ENCODE results near the gene NUDC. TPM values are rescaled to one million over a fixed set of nuclear protein-coding genes. Genes with fewer than 3 reads are reported as not detected.

The NUDC gene
- total RNA-seq, 4 donors from 2014 or later, result 44.1 to 80.2 (median 55.9) TPM

GRCh38 chr1:26960625-26960966 is 39.1 kb downstream of the NUDC start:
- no peaks in the 10 kb centered on the region for H3K27me3 ChIP-seq
- H3K9me3 ChIP-seq, result no peaks in the 10 kb centered on the region
- H3K36me3 ChIP-seq, result no peaks in the 10 kb centered on the region
- DNase-seq, result no peak
- WGBS, 2 donors, result 8 to 17% methylated on average over 3 of the region's 3 CpGs
- TF ChIP-seq, protein P1, sequence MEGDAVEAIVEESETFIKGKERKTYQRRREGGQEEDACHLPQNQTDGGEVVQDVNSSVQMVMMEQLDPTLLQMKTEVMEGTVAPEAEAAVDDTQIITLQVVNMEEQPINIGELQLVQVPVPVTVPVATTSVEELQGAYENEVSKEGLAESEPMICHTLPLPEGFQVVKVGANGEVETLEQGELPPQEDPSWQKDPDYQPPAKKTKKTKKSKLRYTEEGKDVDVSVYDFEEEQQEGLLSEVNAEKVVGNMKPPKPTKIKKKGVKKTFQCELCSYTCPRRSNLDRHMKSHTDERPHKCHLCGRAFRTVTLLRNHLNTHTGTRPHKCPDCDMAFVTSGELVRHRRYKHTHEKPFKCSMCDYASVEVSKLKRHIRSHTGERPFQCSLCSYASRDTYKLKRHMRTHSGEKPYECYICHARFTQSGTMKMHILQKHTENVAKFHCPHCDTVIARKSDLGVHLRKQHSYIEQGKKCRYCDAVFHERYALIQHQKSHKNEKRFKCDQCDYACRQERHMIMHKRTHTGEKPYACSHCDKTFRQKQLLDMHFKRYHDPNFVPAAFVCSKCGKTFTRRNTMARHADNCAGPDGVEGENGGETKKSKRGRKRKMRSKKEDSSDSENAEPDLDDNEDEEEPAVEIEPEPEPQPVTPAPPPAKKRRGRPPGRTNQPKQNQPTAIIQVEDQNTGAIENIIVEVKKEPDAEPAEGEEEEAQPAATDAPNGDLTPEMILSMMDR (IDR thresholded peaks at IDR 0.05), result no peak
- TF ChIP-seq POLR2A (IDR thresholded peaks at IDR 0.05), result no peak
- H3K4me1 ChIP-seq, result peaks cover 16% of the 10 kb centered on the region in 2 donors
- H3K27ac ChIP-seq, result peak overlapping the region in 2 of 3 donors; percentile 12 to 51
- H3K4me3 ChIP-seq (replicated peaks in 1 of 3), result peak overlapping the region; percentile 70 to 98 (median 77)
- intact Hi-C loops (cut with DNase I), result no loop called here

DNA sequence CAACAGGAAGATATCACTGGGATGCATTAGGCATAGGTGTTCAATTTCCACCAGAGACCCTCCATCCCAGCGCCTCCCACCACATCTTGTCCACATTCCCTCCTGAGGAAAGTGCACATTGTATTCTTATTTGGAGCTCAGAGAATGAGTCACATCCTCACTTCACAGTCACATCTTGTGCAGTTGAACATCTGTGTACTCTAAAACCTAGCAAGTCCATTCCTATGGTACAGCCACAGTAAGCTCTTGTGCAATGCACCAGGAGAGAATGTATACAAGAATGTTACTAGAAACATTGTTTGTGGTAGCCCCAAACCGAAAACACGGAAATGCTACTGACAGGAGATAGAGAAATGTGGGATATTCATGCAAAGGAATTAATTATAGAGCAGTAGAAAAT is 40.3 kb downstream of the NUDC start:
- H3K27ac ChIP-seq, result no peak overlapping the region
- intact Hi-C loops (cut with DNase I), result no loop called here
- no peaks in the 10 kb centered on the region for H3K27me3 ChIP-seq
- TF ChIP-seq, protein P1 (IDR thresholded peaks at IDR 0.05), result no peak
- no peak for TF ChIP-seq POLR2A (IDR thresholded peaks at IDR 0.05)
- WGBS, 2 donors, result 83 to 87% methylated on average over 3 of the region's 3 CpGs
- no peak for DNase-seq
- H3K4me1 ChIP-seq, result peaks cover 16% of the 10 kb centered on the region in 2 donors
- no peaks in the 10 kb centered on the region for H3K36me3 ChIP-seq
- H3K4me3 ChIP-seq (replicated peaks in 1 of 3), result no peak overlapping the region
- H3K9me3 ChIP-seq, result no peaks in the 10 kb centered on the region

- no peak overlapping the region for H3K27ac ChIP-seq
- WGBS, 2 donors, result 92 to 94% methylated on average over 6 of the region's 6 CpGs
- no peak overlapping the region for H3K4me3 ChIP-seq (replicated peaks in 1 of 3)
- intact Hi-C loops (cut with DNase I), result no loop called here
- no peaks in the 10 kb centered on the region for H3K36me3 ChIP-seq
- no peaks in the 10 kb centered on the region for H3K9me3 ChIP-seq
- DNase-seq, result no peak
- peaks cover 5% of the 10 kb centered on the region in 2 donors for H3K4me1 ChIP-seq
- TF ChIP-seq POLR2A (IDR thresholded peaks at IDR 0.05), result no peak
- TF ChIP-seq, protein P1 (IDR thresholded peaks at IDR 0.05), result no peak
- no peaks in the 10 kb centered on the region for H3K27me3 ChIP-seq
Measured at GRCh38 chr1:26965213-26965612, 43.7 kb downstream of the NUDC start.

DNA sequence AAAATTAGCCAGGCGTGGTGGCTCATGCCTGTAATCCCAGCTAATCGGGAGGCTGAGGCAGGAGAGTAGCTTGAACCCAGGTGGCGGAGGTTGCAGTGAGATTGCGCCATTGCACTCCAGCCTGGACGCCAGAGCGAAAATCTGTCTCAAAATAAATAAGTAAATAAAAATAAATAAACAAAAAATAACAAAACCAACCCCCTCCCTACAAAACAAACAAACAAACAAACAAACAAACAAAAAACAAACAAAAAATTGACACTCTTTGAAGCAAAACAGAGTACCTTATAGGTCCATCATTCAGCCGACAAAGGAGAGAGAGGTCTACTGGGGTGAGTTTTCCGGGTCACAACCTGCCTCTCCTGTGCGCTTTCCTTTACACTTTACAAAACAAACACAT is 44.1 kb downstream of the NUDC start:
- intact Hi-C loops (cut with DNase I), result no loop called here
- Histone ChIP-seq H3K36me3 (no peaks in the 10 kb centered on the region), H3K9me3 (no peaks in the 10 kb centered on the region), H3K27ac (no peak overlapping the region), H3K4me3 (replicated peaks in 1 of 3) (no peak overlapping the region), H3K4me1 (peaks cover 5% of the 10 kb centered on the region in 2 donors), H3K27me3 (no peaks in the 10 kb centered on the region)
- no peak for TF ChIP-seq POLR2A (IDR thresholded peaks at IDR 0.05)
- WGBS, 2 donors, result 93 to 94% methylated on average over 9 of the region's 9 CpGs
- DNase-seq, result no peak

- H3K9me3 ChIP-seq, result no peaks in the 10 kb centered on the region
Measured at GRCh38 chr1:26970810-26971209, 49.3 kb downstream of the NUDC start.

More at GRCh38 chr1:26970810-26971209, 49.3 kb downstream of the NUDC start:
- WGBS, 2 donors, result 74 to 79% methylated on average over 7 of the region's 7 CpGs
- Histone ChIP-seq H3K4me1 (no peaks in the 10 kb centered on the region), H3K36me3 (no peaks in the 10 kb centered on the region), H3K27ac (no peak overlapping the region), H3K4me3 (replicated peaks in 1 of 3) (no peak overlapping the region), H3K27me3 (no peaks in the 10 kb centered on the region)
- DNase-seq, result no peak
- intact Hi-C loops (cut with DNase I), result no loop called here
- TF ChIP-seq POLR2A (IDR thresholded peaks at IDR 0.05), result no peak
- TF ChIP-seq, protein P1 (IDR thresholded peaks at IDR 0.05), result no peak
